Neural cell (in vitro differentiated cells): ENCODE measurements around the gene EHHADH. TPM values are rescaled to one million over a fixed set of nuclear protein-coding genes. Genes with fewer than 3 reads are reported as not detected.

Experiments used
- H2AFZ ChIP-seq: fragments of 200-600, 300-800 bp; sonication (generic), shearing (Covaris generic); 2 replicates; pipeline ENCODE4 v1.6.0; 2014; ENCODE audit warnings: low read depth, mild to moderate bottlenecking, antibody characterized with exemption, low read length, moderate library complexity
- H3F3A ChIP-seq: fragments of 200-600 bp; shearing (Covaris generic); 2 replicates; pipeline ENCODE4 v1.6.1; 2016; ENCODE audit warnings: mild to moderate bottlenecking, moderate library complexity, mixed read lengths, antibody characterized with exemption, low read length; ENCODE audit not compliant: insufficient read depth, poor library complexity, severe bottlenecking
- H3K27ac ChIP-seq: fragments of 200-600, 300-800 bp; sonication (generic), shearing (Covaris generic); 2 replicates; pipeline ENCODE4 v1.5.1; 2014; ENCODE audit warnings: mild to moderate bottlenecking, low read length, moderate library complexity
- H3K27me3 ChIP-seq: fragments of 300-800, 200-600 bp; sonication (generic), shearing (Covaris generic); 2 replicates; pipeline ENCODE4 v1.6.0; 2014; ENCODE audit warnings: mild to moderate bottlenecking, low read depth, low read length, moderate library complexity; ENCODE audit not compliant: insufficient read depth
- H3K36me3 ChIP-seq: fragments of 300-800, 200-600 bp; sonication (generic), shearing (Covaris generic); 2 replicates; pipeline ENCODE4 v1.5.1; 2014; ENCODE audit warnings: mild to moderate bottlenecking, antibody characterized with exemption, low read length, moderate library complexity; ENCODE audit not compliant: insufficient read depth
- H3K4me2 ChIP-seq: fragments of 300-800, 200-600 bp; sonication (generic), shearing (Covaris generic); 2 replicates; pipeline ENCODE4 v1.6.0; 2014; ENCODE audit warnings: mild to moderate bottlenecking, low read length
- H3K4me3 ChIP-seq: fragments of 300-800, 200-600 bp; sonication (generic), shearing (Covaris generic); 2 replicates; pipeline ENCODE4 v1.5.1; 2014; ENCODE audit warnings: mild to moderate bottlenecking, low read length, moderate library complexity
- H3K79me2 ChIP-seq: fragments of 200-600 bp; shearing (Covaris generic); replicated peaks from 2 replicates; pipeline ENCODE4 v1.6.0; 2014; ENCODE audit warnings: mild to moderate bottlenecking, low read length, moderate library complexity; ENCODE audit not compliant: insufficient read depth
- H3K9ac ChIP-seq: fragments of 300-800, 200-600 bp; sonication (generic), shearing (Covaris generic); 2 replicates; pipeline ENCODE4 v1.6.1; 2016; ENCODE audit warnings: mild to moderate bottlenecking, low read length, mixed read lengths
- H3K9me2 ChIP-seq: fragments of 200-600 bp; shearing (Covaris generic); 2 replicates; pipeline ENCODE4 v1.6.1; 2016; ENCODE audit warnings: mild to moderate bottlenecking, low read length, mixed read lengths; ENCODE audit not compliant: insufficient read depth
- H3K9me3 ChIP-seq: fragments of 200-600, 300-800 bp; sonication (generic), shearing (Covaris generic); 2 replicates; pipeline ENCODE4 v1.6.1; 2016; ENCODE audit warnings: mild to moderate bottlenecking, mixed run types, low read length, moderate library complexity, mixed read lengths
- H4K20me1 ChIP-seq: fragments of 200-600 bp; shearing (Covaris generic); 2 replicates; pipeline ENCODE4 v1.6.1; 2016; ENCODE audit warnings: mild to moderate bottlenecking, mixed run types; ENCODE audit not compliant: insufficient read depth
- CTCF ChIP-seq: fragments of 450-650 bp; IDR thresholded peaks from 2 replicates; pipeline ENCODE4 v1.5.1; 2014; ENCODE audit warnings: antibody characterized with exemption, mild to moderate bottlenecking, moderate library complexity; ENCODE audit not compliant: poor library complexity, severe bottlenecking
- EP300 ChIP-seq: fragments of 450-650 bp; conservative IDR thresholded peaks from 2 replicates; pipeline ENCODE4 v1.6.1; 2014; ENCODE audit warnings: antibody characterized with exemption, mild to moderate bottlenecking, moderate library complexity; ENCODE audit not compliant: poor library complexity, severe bottlenecking
- EZH2 ChIP-seq: fragments of 200-600, 300-800 bp; shearing (Covaris generic), sonication (generic); IDR thresholded peaks from 2 replicates; pipeline ENCODE4 v1.6.1; 2014; ENCODE audit warnings: antibody characterized with exemption, low read length, borderline replicate concordance, mild to moderate bottlenecking; ENCODE audit not compliant: insufficient read depth, poor library complexity, severe bottlenecking
- POLR2AphosphoS5 ChIP-seq: IDR thresholded peaks from 2 replicates; pipeline ENCODE4 v1.6.1; 2012
- RAD21 ChIP-seq: fragments of 450-650 bp; conservative IDR thresholded peaks from 2 replicates; pipeline ENCODE4 v1.6.1; 2014; ENCODE audit warnings: antibody characterized with exemption, mild to moderate bottlenecking, moderate library complexity
- REST ChIP-seq: IDR thresholded peaks from 2 replicates; pipeline ENCODE4 v1.6.1; 2012; ENCODE audit warnings: borderline replicate concordance
- SMC3 ChIP-seq: fragments of 450-650 bp; conservative IDR thresholded peaks from 2 replicates; pipeline ENCODE4 v1.6.1; 2014; ENCODE audit warnings: antibody characterized with exemption, mild to moderate bottlenecking, moderate library complexity; ENCODE audit not compliant: poor library complexity
- TAF1 ChIP-seq: IDR thresholded peaks from 2 replicates; pipeline ENCODE4 v1.6.1; 2012; ENCODE audit warnings: low read depth
- polyA plus RNA-seq: library from polyadenylated mRNA; depleted of rRNA; stranded (reverse); fragments of >200 nt; gene quantifications from 2 replicates; pipeline ENCODE4 v1.2.3, GENCODE V29; 2014

Gene EHHADH
- polyA plus RNA-seq, 1 donor from 2014 or later, result 2.0 TPM

GRCh38 chr3:185280572-185281365 is 26.9 kb upstream of the EHHADH start:
- TF ChIP-seq RAD21 (peak; percentile 56), CTCF (peak; percentile 76), EP300 (no peak), SMC3 (peak; percentile 71)
- H2AFZ ChIP-seq, result no peak overlapping the region

GRCh38 chr3:185279587-185280138 is 25.8 kb upstream of the EHHADH start:
- TF ChIP-seq SMC3 (no peak), EZH2 (no peak), EP300 (peak; percentile 21), POLR2AphosphoS5 (peak; percentile 8), REST (no peak), TAF1 (no peak)
- no peaks in the 10 kb centered on the region for H3F3A ChIP-seq
- peak overlapping the region; percentile 47 for H3K4me3 ChIP-seq
- H3K27me3 ChIP-seq, result no peaks in the 10 kb centered on the region
- peak overlapping the region; percentile 47 for H3K4me2 ChIP-seq
- no peaks in the 10 kb centered on the region for H4K20me1 ChIP-seq
- H3K9me3 ChIP-seq, result no peaks in the 10 kb centered on the region
- peak overlapping the region; percentile 66 for H3K27ac ChIP-seq
- peak overlapping the region; percentile 47 for H2AFZ ChIP-seq
- H3K9ac ChIP-seq, result peak overlapping the region; percentile 50
- H3K9me2 ChIP-seq, result no peaks in the 10 kb centered on the region
- H3K36me3 ChIP-seq, result no peaks in the 10 kb centered on the region
- H3K79me2 ChIP-seq, result peaks cover 12% of the 10 kb centered on the region

More at GRCh38 chr3:185280572-185281365, 26.9 kb upstream of the EHHADH start:
- H3K9me2 ChIP-seq, result no peaks in the 10 kb centered on the region
- peaks cover 12% of the 10 kb centered on the region for H3K79me2 ChIP-seq
- no peaks in the 10 kb centered on the region for H3K9me3 ChIP-seq
- H3K4me3 ChIP-seq, result peak overlapping the region; percentile 47
- H3K9ac ChIP-seq, result no peak overlapping the region
- H4K20me1 ChIP-seq, result no peaks in the 10 kb centered on the region
- H3F3A ChIP-seq, result no peaks in the 10 kb centered on the region
- H3K36me3 ChIP-seq, result no peaks in the 10 kb centered on the region
- peak overlapping the region; percentile 12 for H3K4me2 ChIP-seq
- H3K27ac ChIP-seq, result peak overlapping the region; percentile 66
- no peaks in the 10 kb centered on the region for H3K27me3 ChIP-seq
